ENCODE data around the gene NSMCE1. TPM values are rescaled to one million over a fixed set of nuclear protein-coding genes. Genes with fewer than 3 reads are reported as not detected.

Gene NSMCE1
- total RNA-seq, 2 experiments from 2014 or later: 31.9 to 33.9 TPM

- Mint-ChIP-seq H3K4me3 (peak overlapping the region; percentile 97), H3K27ac (peak overlapping the region; percentile 96), H3K9me3 (no peaks in the 10 kb centered on the region), H3K4me1 (ENCODE audit: low read depth) (peaks cover 41% of the 10 kb centered on the region), H3K36me3 (ENCODE audit: low read depth) (peaks cover 22% of the 10 kb centered on the region), H3K27me3 (no peaks in the 10 kb centered on the region)
- H3K4me1 ChIP-seq (ENCODE audit: insufficient read depth, low read length): peaks cover 33% of the 10 kb centered on the region
- TF ChIP-seq CTCF (IDR thresholded peaks at IDR 0.05): no peak
- CTCF ChIA-PET: interaction anchor here (3.7 to 3.9 kb wide), 2 partner anchors 26 to 29 kb away, joined by 20 to 22 read pairs; no protein-coding TSS in a partner anchor
- no peak for ATAC-seq (ENCODE audit: poor library complexity)
- no peaks in the 10 kb centered on the region for H3K9me3 ChIP-seq (ENCODE audit: control insufficient read depth in 1 of 2, insufficient read depth in 1 of 2, low read length in 2 of 2)
- H3K4me3 ChIP-seq (ENCODE audit: low read length): no peak overlapping the region
- POLR2A ChIA-PET: interaction anchor here (1.1 to 2.6 kb wide), 3 partner anchors 10 to 36 kb away, joined by 3 to 12 read pairs (median 12); no protein-coding TSS in a partner anchor
- intact Hi-C loops (cut with DNase I, micrococcal nuclease): loop anchor here in 1 of 2 experiments (2.0 kb wide), 2 partner anchors 21 to 63 kb away; partner anchors contain the start of gene NSMCE1
- H3K27ac ChIP-seq (ENCODE audit: low read depth in 1 of 2, low read length in 2 of 2): no peak overlapping the region
- H3K36me3 ChIP-seq (ENCODE audit: insufficient read depth, low read length): peaks cover 8% of the 10 kb centered on the region
- no peaks in the 10 kb centered on the region for H3K27me3 ChIP-seq (ENCODE audit: control insufficient read depth in 1 of 2, insufficient read depth in 2 of 2, low read length in 2 of 2)
- DNase-seq: no peak
These were observed 63.0 kb downstream of the NSMCE1 start for GRCh38 chr16:27205423-27206065.

GRCh38 chr16:27204312-27204915 is 64.2 kb downstream of the NSMCE1 start:
- ATAC-seq (ENCODE audit: poor library complexity) (no peak), DNase-seq (no peak)
- intact Hi-C loops (cut with DNase I, micrococcal nuclease): loop anchor here in 1 of 2 experiments (2.0 kb wide), 1 partner anchor 64 kb away; the partner anchor contains the start of gene NSMCE1
- POLR2A ChIA-PET: interaction anchor here (0.6 to 3.6 kb wide), 27 partner anchors 8 to 260 kb away, joined by 3 to 110 read pairs (median 6); partner anchors contain the start of gene IL21R
- no peaks in the 10 kb centered on the region for H3K9me3 ChIP-seq (ENCODE audit: control insufficient read depth in 1 of 2, insufficient read depth in 1 of 2, low read length in 2 of 2)
- H3K27me3 ChIP-seq (ENCODE audit: control insufficient read depth in 1 of 2, insufficient read depth in 2 of 2, low read length in 2 of 2): no peaks in the 10 kb centered on the region
- CTCF ChIA-PET: interaction anchor here (1.2 to 3.9 kb wide), 5 partner anchors 24 to 49 kb away, joined by 3 to 22 read pairs (median 11); no protein-coding TSS in a partner anchor
- TF ChIP-seq CTCF (IDR thresholded peaks at IDR 0.05): no peak
- Mint-ChIP-seq H3K4me3 (peak overlapping the region; percentile 97), H3K27ac (peak overlapping the region; percentile 96), H3K36me3 (ENCODE audit: low read depth) (peaks cover 21% of the 10 kb centered on the region), H3K27me3 (no peaks in the 10 kb centered on the region), H3K4me1 (ENCODE audit: low read depth) (peaks cover 52% of the 10 kb centered on the region), H3K9me3 (no peaks in the 10 kb centered on the region)
- peaks cover 41% of the 10 kb centered on the region for H3K4me1 ChIP-seq (ENCODE audit: insufficient read depth, low read length)
- H3K36me3 ChIP-seq (ENCODE audit: insufficient read depth, low read length): no peaks in the 10 kb centered on the region
- H3K4me3 ChIP-seq (ENCODE audit: low read length): peak overlapping the region; percentile 95
- peak overlapping the region; percentile 93 to 97 for H3K27ac ChIP-seq (ENCODE audit: low read depth in 1 of 2, low read length in 2 of 2)

- Histone ChIP-seq H3K9me3 (ENCODE audit: control insufficient read depth in 1 of 2, insufficient read depth in 1 of 2, low read length in 2 of 2) (no peaks in the 10 kb centered on the region), H3K4me1 (ENCODE audit: insufficient read depth, low read length) (peaks cover 48% of the 10 kb centered on the region), H3K27ac (ENCODE audit: low read depth in 1 of 2, low read length in 2 of 2) (peak within 1 kb of the TSS; percentile 93 to 97), H3K36me3 (ENCODE audit: insufficient read depth, low read length) (no peaks in the 10 kb centered on the region), H3K27me3 (ENCODE audit: control insufficient read depth in 1 of 2, insufficient read depth in 2 of 2, low read length in 2 of 2) (no peaks in the 10 kb centered on the region), H3K4me3 (ENCODE audit: low read length) (peak within 1 kb of the TSS; percentile 95)
- DNase-seq (peak; percentile 98 to 100 (median 100)), ATAC-seq (ENCODE audit: poor library complexity) (peak; percentile 86)
- Mint-ChIP-seq H3K4me1 (ENCODE audit: low read depth) (peaks cover 59% of the 10 kb centered on the region), H3K27ac (peak within 1 kb of the TSS; percentile 96), H3K27me3 (no peaks in the 10 kb centered on the region), H3K36me3 (ENCODE audit: low read depth) (peaks cover 17% of the 10 kb centered on the region), H3K4me3 (peak within 1 kb of the TSS; percentile 97), H3K9me3 (no peaks in the 10 kb centered on the region)
- POLR2A ChIA-PET: interaction anchor here (0.5 to 3.6 kb wide), 31 partner anchors 8 to 261 kb away, joined by 3 to 110 read pairs (median 6); partner anchors contain the start of gene IL21R
- intact Hi-C loops (cut with DNase I, micrococcal nuclease): loop anchor here (1.0 to 2.0 kb wide), 5 partner anchors 24 to 163 kb away; partner anchors contain the start of gene NSMCE1 (in 1 of the 2)
- CTCF ChIA-PET: interaction anchor here (1.2 to 3.9 kb wide), 6 partner anchors 23 to 164 kb away, joined by 3 to 22 read pairs (median 9); no protein-coding TSS in a partner anchor
- no peak for TF ChIP-seq CTCF (IDR thresholded peaks at IDR 0.05)
These were observed 64.9 kb downstream of the NSMCE1 start, which contains the start of gene KDM8 for GRCh38 chr16:27203507-27204311. TSS of gene KDM8 (plus strand) at chr16:27203526. CDS start at chr16:27210124, 6,598 bp downstream.

All from CD4-positive, alpha-beta T cell (primary cell).